Central memory CD8-positive, alpha-beta T cell (primary cell): ENCODE results near the gene NMNAT1.
A peak's percentile ranks its signal among the peaks of the same experiment; 100 is the strongest.

ENCODE experiments used
- ATAC-seq: fragments of 150-1000 bp; cut with Tn5 transposase; replicated peaks from 2 replicates; pipeline ENCODE4 v1.10.0; 2022; ENCODE audit warnings: mild to moderate bottlenecking, moderate FRiP score, moderate number of reproducible peaks; ENCODE audit not compliant: poor library complexity, severe bottlenecking; ENCODE audit errors: extremely low read depth
- DNase-seq, 2 donors: peaks; one replicate each; pipeline ENCODE4 v3.0.0; 2021; ENCODE audit warnings: low spot score in 2 of 2
- H3K27ac Mint-ChIP-seq: one replicate; pipeline ENCODE4 v1.8.0; 2022; ENCODE audit warnings: low read depth, mild to moderate bottlenecking, moderate library complexity, mixed read lengths
- H3K27me3 Mint-ChIP-seq: one replicate; pipeline ENCODE4 v1.8.0; 2022; ENCODE audit warnings: mixed read lengths
- H3K36me3 Mint-ChIP-seq: one replicate; pipeline ENCODE4 v1.8.0; 2022; ENCODE audit warnings: mild to moderate bottlenecking, moderate library complexity, mixed read lengths; ENCODE audit not compliant: insufficient read depth
- H3K4me1 Mint-ChIP-seq: one replicate; pipeline ENCODE4 v1.8.0; 2022; ENCODE audit warnings: mixed read lengths
- H3K4me3 Mint-ChIP-seq: one replicate; pipeline ENCODE4 v1.8.0; 2022; ENCODE audit warnings: mild to moderate bottlenecking, moderate library complexity, mixed read lengths
- H3K9me3 Mint-ChIP-seq: one replicate; pipeline ENCODE4 v1.8.0; 2022; ENCODE audit warnings: mixed read lengths

Gene NMNAT1

DNA sequence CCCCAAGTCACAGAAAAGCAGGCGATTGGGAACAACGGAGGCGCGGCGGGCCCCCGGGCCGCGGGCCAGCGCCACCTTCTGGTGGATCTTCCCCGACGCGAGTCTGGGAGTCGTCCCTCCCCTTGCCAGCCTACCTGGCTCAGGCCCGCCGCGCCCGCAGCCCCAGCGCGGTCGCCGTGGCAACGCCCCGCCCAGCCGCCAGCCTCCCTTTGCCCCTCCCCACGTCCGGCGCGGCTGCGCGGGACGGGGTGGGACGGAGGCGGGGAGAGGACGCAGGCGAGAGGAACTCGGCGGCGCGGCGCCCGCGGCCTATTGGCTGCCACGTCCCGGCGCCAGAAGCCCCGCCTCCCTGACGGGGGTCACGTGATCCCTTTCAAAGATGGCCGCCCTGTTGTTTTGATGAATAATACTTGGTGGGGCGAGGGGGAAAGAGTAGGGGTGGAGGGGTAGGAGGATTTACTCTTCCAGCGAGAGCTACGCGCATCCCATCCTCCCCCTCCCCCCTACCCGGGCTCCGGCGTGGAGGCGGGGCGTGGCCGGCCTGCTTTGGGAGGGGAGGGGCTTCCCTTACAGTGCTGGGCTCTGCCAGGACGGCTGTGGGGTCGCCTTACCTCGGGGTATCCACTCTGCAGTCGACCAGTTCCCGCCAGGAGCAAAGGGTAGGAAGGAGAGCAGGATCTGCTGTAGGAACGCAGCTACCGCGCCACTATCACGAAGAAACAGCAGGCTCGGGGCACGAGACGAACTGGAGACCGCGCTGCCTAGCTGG lies 89.5 kb downstream of the NMNAT1 start, which contains the start of gene UBE4B:
UBE4B (plus strand) TSS at position 369 of the 769 bp plus-strand sequence. CDS start 713 bp downstream, outside the sequence.
- Mint-ChIP-seq H3K27me3 (no peaks in the 10 kb centered on the region), H3K27ac (peak within 1 kb of the TSS; percentile 90), H3K9me3 (no peaks in the 10 kb centered on the region), H3K4me3 (peak within 1 kb of the TSS; percentile 96), H3K36me3 (peaks cover 18% of the 10 kb centered on the region), H3K4me1 (peaks cover 28% of the 10 kb centered on the region)
- ATAC-seq (peak; percentile 94), DNase-seq (peak; percentile 98 to 99)

DNA sequence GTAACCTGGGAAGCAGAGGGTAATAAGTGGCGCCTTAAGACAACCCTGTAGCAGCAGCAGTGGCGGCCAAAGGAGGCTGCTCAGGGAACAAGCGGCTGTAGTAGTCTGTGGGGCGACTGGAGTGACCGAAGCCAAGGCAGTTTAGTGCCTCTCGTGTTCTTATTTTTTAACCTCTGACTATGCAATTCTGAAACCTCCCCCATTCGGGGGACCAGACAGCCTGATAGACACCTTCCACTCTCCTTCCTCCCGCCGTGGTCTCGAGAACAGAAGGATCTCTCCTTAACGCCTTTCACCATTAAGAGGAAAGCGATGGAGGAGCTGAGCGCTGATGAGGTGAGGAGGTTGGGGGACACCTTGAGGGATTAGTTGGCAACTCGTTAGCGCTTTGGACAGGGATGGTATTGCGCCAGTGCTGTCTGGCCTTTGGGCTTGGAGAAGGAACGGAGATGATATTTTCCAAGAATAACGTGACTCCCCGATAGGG lies 90.1 kb downstream of the NMNAT1 start:
- H3K36me3 Mint-ChIP-seq: peaks cover 23% of the 10 kb centered on the region
- DNase-seq: peak in 1 of 2 donors; percentile 15
- peak overlapping the region; percentile 96 for H3K4me3 Mint-ChIP-seq
- H3K9me3 Mint-ChIP-seq: no peaks in the 10 kb centered on the region
- H3K27ac Mint-ChIP-seq: peak overlapping the region; percentile 90
- ATAC-seq: peak; percentile 45
- peaks cover 28% of the 10 kb centered on the region for H3K4me1 Mint-ChIP-seq
- H3K27me3 Mint-ChIP-seq: no peaks in the 10 kb centered on the region
